Effector CD4-positive, alpha-beta T cell (primary cell): ENCODE data around the gene DDX5.
A peak's percentile ranks its signal among the peaks of the same experiment; 100 is the strongest.
"Not testable (repeated sequence)": the region's sequence is repeated elsewhere in the genome, so short reads cannot be mapped to it uniquely, and the experiment has no call there.

Experiments
- DNase-seq: peaks from one replicate; pipeline ENCODE4 v3.0.0-alpha.2; 2020

The DDX5 gene

GRCh38 chr17:64507413-64507782 is 1.3 kb upstream of the DDX5 start:
- DNase-seq, result peak; percentile 15

DNA sequence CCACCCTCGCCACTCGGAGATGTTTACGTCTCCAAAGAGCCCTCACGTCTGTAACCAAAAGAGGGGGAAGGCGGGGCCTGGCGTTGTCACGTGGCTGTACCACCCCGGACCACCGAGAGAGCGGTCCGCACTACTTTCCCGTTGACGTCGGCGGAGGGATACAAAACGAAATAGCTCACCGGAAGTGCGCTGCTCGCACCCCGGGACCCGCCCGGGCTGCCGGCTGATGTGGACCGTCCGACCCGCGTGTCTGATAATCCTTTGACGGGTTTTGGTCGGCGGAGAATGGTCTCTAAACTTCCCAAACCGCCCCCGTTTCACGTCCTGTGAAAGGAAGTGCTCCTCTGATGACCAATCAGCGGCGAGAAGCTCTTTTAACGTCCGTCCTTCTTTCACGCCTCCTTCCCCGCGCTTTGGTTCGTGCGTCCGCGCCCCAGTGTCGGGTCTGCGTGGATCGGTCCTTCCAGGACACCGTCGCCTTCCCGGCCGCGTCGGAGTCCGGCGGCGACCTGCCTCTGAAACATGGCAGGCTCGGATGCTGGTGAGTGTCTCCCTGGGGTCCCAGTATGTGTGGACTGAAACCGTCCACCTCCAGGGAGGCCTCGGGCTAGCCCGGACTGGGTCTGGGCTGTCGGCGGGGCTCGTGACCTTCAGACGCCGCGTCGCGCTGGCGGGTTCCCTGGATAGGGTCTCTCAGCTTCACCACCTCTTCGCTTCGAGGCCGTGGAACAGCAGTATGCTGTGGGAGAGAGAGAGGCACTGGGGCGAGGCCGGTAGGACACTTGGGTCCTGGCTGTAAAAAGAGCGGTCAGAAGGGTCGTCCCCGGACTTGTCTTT is 705 bp upstream of the DDX5 start, which contains the start of gene CEP95:
TSS of gene CEP95 (plus strand) at position 402 of the 837 bp plus-strand sequence. CDS start at position 523, 121 bp downstream.
- DNase-seq, result peak; percentile 92

- DNase-seq, result peak; percentile 77
Observed at GRCh38 chr17:64505340-64506200, 519 bp downstream of the DDX5 start.

- no peak for DNase-seq
Observed at GRCh38 chr17:64504769-64505339, 1.2 kb downstream of the DDX5 start.

DNA sequence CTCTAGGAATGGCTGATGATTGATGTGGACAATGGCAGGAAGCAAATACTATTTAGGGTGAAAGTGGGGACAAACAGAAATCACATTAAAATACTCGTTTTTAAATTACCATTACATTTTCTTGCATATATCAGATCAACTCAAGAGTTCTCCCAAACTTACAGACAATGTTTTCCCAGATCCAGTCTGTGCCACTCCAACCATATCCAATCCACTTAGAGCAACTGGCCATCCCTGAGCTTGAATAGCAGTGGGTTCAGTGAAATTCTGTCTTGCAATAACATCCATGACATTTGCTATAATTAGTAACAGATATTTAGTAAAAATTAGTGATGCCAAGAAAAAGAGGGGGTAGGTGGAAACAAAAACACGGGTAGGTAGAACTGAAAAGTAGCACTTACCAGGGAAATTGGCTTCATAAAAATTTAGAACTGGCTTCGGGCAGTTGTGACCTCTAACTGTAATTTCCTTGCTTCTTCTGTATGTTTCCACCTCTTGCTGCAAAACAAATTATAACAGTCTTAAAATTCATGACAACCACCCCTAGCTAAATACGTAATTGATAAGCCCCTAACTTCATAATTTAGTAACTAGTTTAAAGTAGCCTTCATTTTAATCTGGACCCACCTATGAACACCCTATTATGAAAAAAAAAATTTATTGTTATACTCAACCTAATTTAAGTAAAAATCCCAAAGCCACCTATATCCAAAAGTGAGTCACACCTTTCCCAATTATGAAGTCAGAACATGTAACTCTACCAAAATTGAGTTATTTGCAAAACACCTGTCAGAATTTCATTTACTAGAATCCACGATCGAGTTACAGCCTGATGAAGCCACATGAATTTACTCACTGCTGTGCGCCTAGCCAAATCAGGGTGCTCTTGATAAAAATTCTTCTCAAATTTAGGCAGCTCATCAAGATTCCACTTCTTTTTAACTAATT is 2.0 kb downstream of the DDX5 start:
- DNase-seq, result no peak

GRCh38 chr17:64503341-64503740 is 2.7 kb downstream of the DDX5 start:
- no peak for DNase-seq

DNA sequence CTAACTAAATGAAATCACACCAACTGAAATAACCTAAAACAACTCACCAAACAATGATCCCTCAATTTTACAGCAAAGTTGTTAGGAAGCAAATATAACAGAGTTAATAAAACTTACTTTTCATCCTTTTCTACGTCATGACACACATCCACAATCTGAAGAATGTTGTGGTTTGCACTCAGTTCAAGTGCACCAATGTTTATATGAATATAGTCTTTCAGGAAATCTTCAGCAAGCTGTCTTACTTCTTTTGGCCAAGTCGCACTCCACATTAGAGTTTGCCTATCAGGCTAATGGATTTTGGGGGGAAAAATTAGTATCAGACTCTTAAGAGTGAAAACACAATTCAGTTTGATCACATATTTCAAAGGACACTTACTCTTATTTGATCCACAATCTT is 3.3 kb downstream of the DDX5 start:
- no peak for DNase-seq

DNA sequence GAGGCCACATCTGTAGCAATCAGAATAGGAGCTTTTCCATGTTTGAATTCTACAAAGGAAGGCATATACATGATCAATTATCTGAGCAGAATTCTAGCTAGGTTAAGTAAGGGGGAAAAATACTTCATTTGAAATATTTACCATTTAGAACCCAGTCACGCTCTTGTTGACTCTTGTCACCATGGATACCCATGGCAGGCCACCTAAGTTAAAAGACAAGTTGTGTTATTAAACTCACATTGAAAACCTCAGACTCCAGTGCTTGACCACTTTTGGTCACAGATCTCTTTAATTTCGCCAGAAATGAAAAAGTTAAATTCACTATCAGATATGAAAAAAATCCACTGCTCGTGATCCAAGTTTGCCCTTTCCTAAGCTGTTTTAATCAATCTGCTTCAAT is 4.1 kb downstream of the DDX5 start:
- no peak for DNase-seq

- no peak for DNase-seq
Observed at GRCh38 chr17:64500862-64501765, 5.0 kb downstream of the DDX5 start.

GRCh38 chr17:64500487-64500859 is 5.6 kb downstream of the DDX5 start:
- no peak for DNase-seq

DNA sequence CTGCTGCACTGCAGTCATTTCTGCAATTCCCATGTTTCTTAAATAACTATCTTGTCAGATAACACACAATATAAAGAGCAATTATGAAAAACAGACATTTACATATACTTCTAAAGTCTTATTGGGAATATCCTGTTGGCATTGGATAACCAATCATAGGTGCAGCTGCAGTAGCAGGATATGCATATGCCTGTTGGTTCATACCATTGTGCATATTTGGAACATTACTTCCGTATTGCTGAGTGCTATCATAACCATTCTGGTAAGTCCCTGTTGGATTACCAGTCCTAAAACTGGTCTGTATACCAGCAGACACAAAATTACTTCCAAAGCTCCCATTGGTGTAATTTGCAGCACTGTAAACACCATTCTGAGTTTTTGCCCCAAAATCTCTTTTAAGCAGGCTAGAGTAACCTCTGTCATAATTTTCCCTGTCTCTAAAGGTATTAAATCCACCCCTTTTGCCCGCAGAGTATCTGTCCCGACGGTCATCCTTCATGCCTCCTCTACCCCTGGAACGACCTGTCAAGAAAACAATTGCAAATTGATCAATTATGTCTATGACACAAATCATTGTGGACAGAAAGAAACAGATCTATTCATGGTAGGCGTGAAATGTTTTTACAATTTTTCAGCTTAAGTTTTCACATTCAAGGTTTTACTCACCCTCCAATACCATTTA is 6.1 kb downstream of the DDX5 start:
- DNase-seq, result no peak

DNA sequence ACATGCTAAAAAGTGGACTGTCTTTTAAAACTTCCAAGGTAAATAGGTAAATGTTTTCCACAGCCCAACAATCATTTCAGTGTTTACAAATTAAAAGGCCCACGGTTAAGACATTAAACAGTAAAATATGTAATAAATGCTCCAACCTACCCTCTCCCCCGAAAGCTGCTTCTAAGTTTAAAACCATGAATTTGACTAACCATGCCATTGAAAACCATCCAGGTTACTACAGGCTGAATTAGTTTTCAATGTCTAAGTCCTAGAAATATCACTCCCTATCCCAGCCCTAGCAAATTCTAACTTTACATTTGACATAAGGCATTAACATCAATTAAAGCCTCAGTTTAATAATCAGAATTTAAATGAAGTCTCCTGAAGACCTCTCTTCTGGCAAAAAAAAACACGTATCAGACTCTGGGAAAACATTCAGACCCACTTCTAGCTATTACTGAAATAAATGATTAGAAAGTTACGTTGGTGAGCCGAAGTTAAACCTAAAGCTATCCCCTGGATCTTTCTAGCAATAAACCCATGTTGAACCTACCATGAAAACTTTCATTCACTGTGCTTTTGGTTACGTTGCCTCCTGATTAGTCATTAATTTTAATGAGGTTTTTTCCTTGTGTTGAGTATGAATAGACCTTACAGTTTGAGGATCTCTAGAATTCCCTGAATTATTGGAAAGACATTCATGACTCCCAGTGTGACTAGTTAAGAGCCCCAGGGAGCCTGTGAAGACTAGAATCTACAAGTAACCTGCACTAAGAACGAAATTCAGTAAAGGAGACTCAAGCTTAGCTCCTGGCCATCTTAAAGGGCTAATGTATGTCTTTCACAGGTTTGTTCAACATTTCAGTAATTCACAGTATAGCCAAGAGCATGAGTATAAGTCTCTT is 7.5 kb downstream of the DDX5 start:
- no peak for DNase-seq

DNA sequence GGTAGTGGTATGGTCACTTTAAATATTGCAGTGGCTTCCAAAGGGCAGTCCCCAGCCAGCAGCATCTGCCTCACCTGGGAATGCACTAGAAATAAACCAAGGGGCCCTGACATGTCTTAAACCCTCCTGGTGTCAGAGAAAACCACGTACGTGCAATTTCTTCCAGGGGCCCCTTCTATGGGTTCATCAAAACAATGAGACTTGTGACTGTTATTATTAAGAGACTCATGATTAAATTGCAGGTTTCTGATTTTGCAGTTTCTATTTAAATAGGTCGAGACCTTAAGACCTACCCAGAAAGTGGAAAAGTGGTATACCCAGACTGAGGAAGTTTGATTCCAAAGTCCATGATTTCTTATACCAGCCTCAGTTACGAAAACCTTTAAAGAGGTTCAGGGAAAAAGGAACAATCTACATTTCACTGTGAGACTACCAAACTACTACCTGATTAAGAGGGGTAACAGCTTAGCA is 8.5 kb downstream of the DDX5 start:
- DNase-seq, result no peak

GRCh38 chr17:64496786-64497564 is 9.1 kb downstream of the DDX5 start, which contains the start of gene POLG2:
Gene POLG2 (minus strand): TSS chr17:64497054. CDS start chr17:64496968, 86 bp downstream.
- DNase-seq, result peak; percentile 95

GRCh38 chr17:64496348-64496785 is 9.7 kb downstream of the DDX5 start:
- DNase-seq, result no peak

- not testable (repeated sequence) for DNase-seq
Observed at GRCh38 chr17:64495300-64495699, 10.8 kb downstream of the DDX5 start.

GRCh38 chr17:64494121-64494520 is 12.0 kb downstream of the DDX5 start:
- DNase-seq, result no peak

DNA sequence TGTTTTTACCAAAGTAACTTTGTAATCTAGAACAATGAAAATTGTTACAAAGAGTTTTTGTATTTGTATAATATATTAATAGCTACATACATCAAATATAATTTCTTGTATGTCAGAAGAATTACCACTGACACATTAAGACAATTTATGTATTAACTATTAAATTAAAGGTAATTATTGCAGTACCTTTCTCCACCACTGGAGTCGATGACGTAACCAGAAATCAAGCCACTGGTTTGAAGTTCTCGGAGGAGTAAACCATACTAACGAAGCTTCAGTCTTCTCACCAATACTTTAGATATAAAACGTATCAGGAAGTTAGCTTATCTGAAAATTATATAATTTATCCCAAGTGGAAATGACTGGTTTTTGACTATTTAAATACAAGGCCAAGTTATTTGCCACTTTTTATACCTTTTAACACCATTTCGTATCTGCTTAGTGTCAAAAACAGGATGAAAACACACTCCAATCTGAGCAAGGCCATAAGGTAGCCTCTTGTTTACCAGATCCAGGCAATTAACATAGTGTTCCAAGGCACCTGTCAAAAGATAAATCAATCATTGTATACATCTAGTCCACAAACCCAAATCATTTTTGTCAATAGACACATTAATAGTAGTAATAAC is 13.5 kb downstream of the DDX5 start:
- DNase-seq, result peak; percentile 30
